HG03103 (cell line): ENCODE data around the gene POFUT1.
"Not testable (repeated sequence)": the region's sequence is repeated elsewhere in the genome, so short reads cannot be mapped to it uniquely, and the experiment has no call there.

ENCODE experiments used
- ATAC-seq: cut with Tn5 transposase; IDR thresholded peaks from one replicate; pipeline ENCODE4 v1.9.1; 2021; ENCODE audit warnings: low read depth; ENCODE audit not compliant: unreplicated experiment

POFUT1 gene

GRCh38 chr20:32263398-32263954 lies 55.8 kb downstream of the POFUT1 start:
- ATAC-seq = no peak

- no peak for ATAC-seq
These were observed 63.9 kb downstream of the POFUT1 start for GRCh38 chr20:32271620-32272019.

GRCh38 chr20:32274359-32274758 lies 66.7 kb downstream of the POFUT1 start:
- ATAC-seq = no peak

GRCh38 chr20:32275163-32275562 lies 67.5 kb downstream of the POFUT1 start:
- ATAC-seq = not testable (repeated sequence)

GRCh38 chr20:32277361-32278198 lies 69.9 kb downstream of the POFUT1 start, which contains the start of gene KIF3B:
KIF3B (plus strand) TSS chr20:32277651; CDS start chr20:32309778, 32,127 bp downstream.
- ATAC-seq = peak; percentile 59

GRCh38 chr20:32278199-32278643 lies 70.5 kb downstream of the POFUT1 start:
- ATAC-seq = peak; percentile 56

- no peak for ATAC-seq
These were observed 74.0 kb downstream of the POFUT1 start for GRCh38 chr20:32281711-32282110.

GRCh38 chr20:32282461-32282860 lies 74.8 kb downstream of the POFUT1 start:
- no peak for ATAC-seq

GRCh38 chr20:32285082-32285620 lies 77.5 kb downstream of the POFUT1 start:
- no peak for ATAC-seq

- ATAC-seq = peak; percentile 66
These were observed 78.1 kb downstream of the POFUT1 start for GRCh38 chr20:32285621-32286371.

- ATAC-seq = no peak
These were observed 79.6 kb downstream of the POFUT1 start for GRCh38 chr20:32287231-32287638.
